Panc1 (cell line): ENCODE data around the gene SH3TC2. TPM values are rescaled to one million over a fixed set of nuclear protein-coding genes. Genes with fewer than 3 reads are reported as not detected.

Experiments used
- ATAC-seq: fragments of 200-7000 bp; cut with Tn5 transposase; 2 replicates; pipeline ENCODE4 v1.9.1; 2020; ENCODE audit warnings: mild to moderate bottlenecking, moderate library complexity
- BruUV-seq: library from RNA; stranded (reverse); fragments of 400-500 nt; replicated peaks from 2 replicates; lab custom pipeline; 2021; lab: Mats Ljungman, UMichigan
- CTCF ChIA-PET: fragments of 300-600 bp; sonication (Branson Sonifier 250); formaldehyde crosslinking; loops from one replicate; lab custom pipeline; 2022; ENCODE audit warnings: antibody characterized with exemption; lab: Charles Lee
- POLR2A ChIA-PET: fragments of 300-600 bp; sonication (Branson Sonifier 250); formaldehyde crosslinking; loops from one replicate; lab custom pipeline; 2022; ENCODE audit warnings: antibody characterized with exemption; lab: Charles Lee
- DNase-seq: peaks from one replicate; pipeline ENCODE4 v3.0.0-alpha.2; 2010; ENCODE audit warnings: low read depth, low spot score
- H3K27ac ChIP-seq: 2 replicates; pipeline ENCODE4 v1.5.1; 2011; ENCODE audit warnings: mild to moderate bottlenecking, low read length, inconsistent platforms
- H3K27me3 ChIP-seq: fragments of 200-500 bp; sonication (Bioruptor generic); 2 replicates; pipeline ENCODE4 v1.6.0; 2014; ENCODE audit warnings: low read length, inconsistent platforms; ENCODE audit not compliant: control insufficient read depth, insufficient read depth
- H3K36me3 ChIP-seq: fragments of 200-500 bp; sonication (Bioruptor generic); 2 replicates; pipeline ENCODE4 v1.5.1; 2014; ENCODE audit warnings: inconsistent platforms, mild to moderate bottlenecking, low read length, moderate library complexity; ENCODE audit not compliant: control insufficient read depth, insufficient read depth
- H3K4me1 ChIP-seq: 2 replicates; pipeline ENCODE4 v1.5.1; 2011; ENCODE audit warnings: inconsistent platforms, mild to moderate bottlenecking, low read length, moderate library complexity; ENCODE audit not compliant: control insufficient read depth, insufficient read depth
- H3K4me3 ChIP-seq, 2 experiments: 2 replicates each; pipeline ENCODE4 v1.5.1; 2011 to 2012; ENCODE audit warnings: low read depth in 2 of 2, low read length in 2 of 2, mild to moderate bottlenecking in 2 of 2, inconsistent platforms in 1 of 2, moderate library complexity in 1 of 2
- H3K9me3 ChIP-seq: fragments of 200-500 bp; sonication (Bioruptor generic); 2 replicates; pipeline ENCODE4 v1.5.1; 2014; ENCODE audit warnings: low read depth, mild to moderate bottlenecking, inconsistent platforms, low read length, moderate library complexity; ENCODE audit not compliant: control insufficient read depth, insufficient read depth
- CTCF ChIP-seq: fragments of 450-650 bp; IDR thresholded peaks from 2 replicates; pipeline ENCODE4 v1.5.1; 2017; ENCODE audit warnings: mild to moderate bottlenecking
- POLR2AphosphoS5 ChIP-seq: IDR thresholded peaks from 2 replicates; pipeline ENCODE4 v1.6.1; 2012; ENCODE audit warnings: mild to moderate bottlenecking, low read depth, low read length, moderate library complexity
- REST ChIP-seq, 2 experiments: IDR thresholded peaks; 2 replicates each; pipeline ENCODE4 v1.6.1; 2011 to 2012; ENCODE audit warnings: low read depth in 2 of 2, control low read depth in 1 of 2, low read length in 1 of 2, mild to moderate bottlenecking in 1 of 2, moderate library complexity in 1 of 2; ENCODE audit not compliant: insufficient read depth in 1 of 2
- SIN3A ChIP-seq: IDR thresholded peaks from 2 replicates; pipeline ENCODE4 v1.6.1; 2012; ENCODE audit warnings: low read depth, mild to moderate bottlenecking, low read length, moderate library complexity, borderline replicate concordance; ENCODE audit not compliant: insufficient read depth
- TCF7L2 ChIP-seq: IDR thresholded peaks from 2 replicates; pipeline ENCODE4 v1.6.1; 2011; ENCODE audit warnings: mild to moderate bottlenecking, low read depth, low read length, inconsistent platforms
- in situ Hi-C: cut with HindIII; loops from 2 replicates; pipeline ENCODE4 v1.10.0; 2016; ENCODE audit warnings: low sequenced_read_pairs, low pct_unique_long_range_greater_than_20kb
- intact Hi-C: fragments of 100-400 bp; cut with micrococcal nuclease; formaldehyde crosslinking; loops from one replicate; pipeline ENCODE4 v1.10.0; 2022; ENCODE audit not compliant: unreplicated experiment
- total RNA-seq: library from RNA; stranded (reverse); gene quantifications from one replicate; pipeline ENCODE4 v1.2.1, GENCODE V29; 2021; ENCODE audit not compliant: unreplicated experiment

Gene SH3TC2
- total RNA-seq, 1 experiment from 2014 or later = 0.33 TPM

- intact Hi-C loops = loop anchor here (10.0 kb wide), 1 partner anchor 169 kb away; the partner anchor contains the start of gene ADRB2
- Histone ChIP-seq H3K4me1 (no peaks in the 10 kb centered on the region), H3K36me3 (no peaks in the 10 kb centered on the region), H3K27me3 (no peaks in the 10 kb centered on the region), H3K4me3 (no peak overlapping the region), H3K27ac (no peak overlapping the region), H3K9me3 (no peaks in the 10 kb centered on the region)
- ChIA-PET CTCF (no interaction called here), POLR2A (no interaction called here)
- DNase-seq (no peak), ATAC-seq (no peak)
- in situ Hi-C loops = no loop called here
- BruUV-seq = no TSS peak
- no peak for TF ChIP-seq TCF7L2
- no peak for TF ChIP-seq REST (IDR thresholded peaks at IDR 0.05; ENCODE audit: insufficient read depth in 1 of 2, low read depth in 2 of 2, low read length in 1 of 2)
- TF ChIP-seq SIN3A = no peak
- TF ChIP-seq POLR2AphosphoS5 = no peak
- TF ChIP-seq CTCF = no peak
Measured at GRCh38 chr5:148993283-148993936, 69.5 kb downstream of the SH3TC2 start.

DNA sequence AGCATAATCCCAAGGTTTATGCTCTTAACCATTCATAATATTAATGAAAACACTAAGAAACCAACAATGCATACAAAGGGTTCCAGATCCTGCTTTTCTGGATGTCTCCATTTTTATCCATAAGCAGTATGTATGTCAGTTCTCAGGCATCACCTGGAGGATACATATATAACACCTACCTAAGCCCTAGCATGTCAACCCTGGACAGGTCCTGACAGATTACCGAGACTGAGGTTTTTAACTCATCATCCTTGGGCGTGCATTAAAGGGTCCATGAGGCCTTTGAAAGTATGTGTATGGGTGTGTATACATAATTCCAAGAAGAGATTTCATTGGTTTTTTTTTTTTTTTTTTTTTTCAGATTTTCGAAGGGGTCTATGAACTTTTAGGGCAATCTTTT is 70.6 kb downstream of the SH3TC2 start:
- H3K9me3 ChIP-seq = no peaks in the 10 kb centered on the region
- ATAC-seq = no peak
- no peaks in the 10 kb centered on the region for H3K36me3 ChIP-seq
- in situ Hi-C loops (no loop called here), intact Hi-C loops (loop anchor here (10.0 kb wide), 1 partner anchor 167 kb away; the partner anchor contains the start of gene ADRB2)
- H3K4me3 ChIP-seq = no peak overlapping the region
- DNase-seq = no peak
- H3K27me3 ChIP-seq = no peaks in the 10 kb centered on the region
- CTCF ChIA-PET = no interaction called here
- POLR2A ChIA-PET = no interaction called here
- TF ChIP-seq SIN3A (no peak), TCF7L2 (no peak), REST (IDR thresholded peaks at IDR 0.05; ENCODE audit: insufficient read depth in 1 of 2, low read depth in 2 of 2, low read length in 1 of 2) (no peak), CTCF (no peak), POLR2AphosphoS5 (no peak)
- H3K27ac ChIP-seq = no peak overlapping the region
- no TSS peak for BruUV-seq
- no peaks in the 10 kb centered on the region for H3K4me1 ChIP-seq
